GM20000 (cell line): ENCODE results near the gene WWP2.
A peak's percentile ranks its signal among the peaks of the same experiment; 100 is the strongest.
"Not testable (repeated sequence)": the region's sequence is repeated elsewhere in the genome, so short reads cannot be mapped to it uniquely, and the experiment has no call there.

Experiments
- DNase-seq: peaks from one replicate; pipeline ENCODE4 v3.0.0; 2012; ENCODE audit warnings: low spot score
- TF ChIP-seq, protein P1 (sequence below): IDR thresholded peaks from 2 replicates; pipeline ENCODE4 v1.5.1; 2012; ENCODE audit warnings: mild to moderate bottlenecking, control low read depth; ENCODE audit errors: extremely low read depth, missing control alignments

WWP2 gene

DNA sequence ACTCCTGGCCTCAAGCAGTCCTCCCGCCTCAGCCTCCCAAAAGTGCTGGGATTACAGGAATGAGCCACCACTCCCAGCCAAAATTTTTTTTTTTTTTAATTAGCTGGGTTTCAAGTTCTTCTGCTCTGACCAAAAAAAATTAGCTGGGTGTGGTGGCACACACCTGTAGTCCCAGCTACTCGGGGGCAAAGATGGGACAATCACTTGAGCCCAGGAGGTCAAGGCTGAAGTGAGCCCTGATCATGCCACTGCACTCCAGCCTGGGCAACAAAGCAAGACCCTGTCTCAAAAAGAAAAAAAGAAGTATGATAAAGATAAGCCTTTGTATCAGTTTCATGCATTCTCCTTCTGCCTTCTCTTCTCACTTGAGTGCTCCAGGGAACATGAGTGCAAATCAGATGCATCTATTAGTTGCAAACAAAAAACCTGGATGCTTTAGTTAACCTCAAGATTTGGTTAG lies 37.7 kb upstream of the WWP2 start:
- no peak for DNase-seq
- TF ChIP-seq, protein P1, sequence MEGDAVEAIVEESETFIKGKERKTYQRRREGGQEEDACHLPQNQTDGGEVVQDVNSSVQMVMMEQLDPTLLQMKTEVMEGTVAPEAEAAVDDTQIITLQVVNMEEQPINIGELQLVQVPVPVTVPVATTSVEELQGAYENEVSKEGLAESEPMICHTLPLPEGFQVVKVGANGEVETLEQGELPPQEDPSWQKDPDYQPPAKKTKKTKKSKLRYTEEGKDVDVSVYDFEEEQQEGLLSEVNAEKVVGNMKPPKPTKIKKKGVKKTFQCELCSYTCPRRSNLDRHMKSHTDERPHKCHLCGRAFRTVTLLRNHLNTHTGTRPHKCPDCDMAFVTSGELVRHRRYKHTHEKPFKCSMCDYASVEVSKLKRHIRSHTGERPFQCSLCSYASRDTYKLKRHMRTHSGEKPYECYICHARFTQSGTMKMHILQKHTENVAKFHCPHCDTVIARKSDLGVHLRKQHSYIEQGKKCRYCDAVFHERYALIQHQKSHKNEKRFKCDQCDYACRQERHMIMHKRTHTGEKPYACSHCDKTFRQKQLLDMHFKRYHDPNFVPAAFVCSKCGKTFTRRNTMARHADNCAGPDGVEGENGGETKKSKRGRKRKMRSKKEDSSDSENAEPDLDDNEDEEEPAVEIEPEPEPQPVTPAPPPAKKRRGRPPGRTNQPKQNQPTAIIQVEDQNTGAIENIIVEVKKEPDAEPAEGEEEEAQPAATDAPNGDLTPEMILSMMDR, result no peak

DNA sequence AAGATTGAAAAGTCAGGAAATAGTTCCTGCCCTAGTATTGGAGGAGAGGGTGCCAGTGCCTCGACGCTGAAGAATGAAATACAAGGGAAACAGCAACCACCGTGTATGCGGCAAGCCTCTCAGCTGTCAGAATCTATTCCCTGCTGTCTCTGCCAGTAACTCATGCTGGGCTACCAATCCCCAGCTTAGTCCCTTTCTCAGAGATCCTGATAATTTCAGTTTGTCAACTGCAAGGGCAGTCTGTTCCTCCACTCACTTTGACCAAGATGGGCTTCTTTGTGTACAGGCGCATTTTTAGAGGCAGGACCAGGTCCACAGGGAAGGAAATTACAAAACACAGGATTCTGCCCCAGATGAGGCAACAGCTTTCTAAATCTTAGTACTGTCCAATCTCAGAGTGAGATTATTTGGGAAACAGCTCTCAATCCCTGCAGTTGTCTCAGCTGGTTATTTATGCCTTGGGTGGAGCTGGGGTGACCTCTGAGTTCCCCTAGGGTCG lies 37.1 kb upstream of the WWP2 start:
- TF ChIP-seq, protein P1, result no peak
- DNase-seq, result no peak

DNA sequence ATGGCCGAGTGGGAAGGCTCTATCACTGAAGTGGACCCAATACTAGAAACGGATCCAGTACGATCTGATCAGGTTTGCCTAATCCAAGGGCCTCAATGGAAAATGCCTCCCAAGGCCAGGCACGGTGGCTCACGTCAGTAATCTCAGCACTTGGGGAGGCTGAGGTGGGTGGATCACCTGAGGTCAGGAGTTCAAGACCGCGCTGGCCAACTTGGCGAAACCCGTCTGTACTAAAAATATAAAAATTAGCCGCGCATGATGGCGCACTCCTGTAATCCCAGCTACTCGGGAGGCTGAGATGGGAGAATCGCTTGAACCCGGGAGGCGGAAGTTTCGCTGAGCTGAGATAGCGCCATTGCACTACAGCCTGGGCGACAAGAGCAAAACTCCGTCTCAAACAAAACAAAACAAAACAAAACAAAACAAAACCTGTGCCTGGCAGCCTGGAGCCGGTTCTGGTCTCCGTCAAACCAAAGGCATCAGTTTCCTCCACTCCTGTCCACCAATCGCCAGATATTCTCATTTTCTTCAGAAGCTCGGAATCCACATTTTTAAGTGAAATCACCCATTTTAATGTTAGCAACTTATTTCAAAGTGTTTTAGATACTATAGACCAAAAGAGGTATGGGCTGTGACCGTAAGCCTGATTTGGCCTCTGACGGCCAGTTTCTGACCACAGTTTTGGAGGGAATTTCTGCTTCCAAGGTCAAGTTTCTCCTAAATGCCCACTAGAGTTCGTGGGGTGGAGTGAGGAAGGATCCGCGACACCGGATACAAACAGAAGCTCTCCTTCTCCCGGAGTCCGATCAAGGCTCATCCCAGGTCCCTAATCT lies 36.4 kb upstream of the WWP2 start:
- TF ChIP-seq, protein P1, result no peak
- DNase-seq, result no peak

DNA sequence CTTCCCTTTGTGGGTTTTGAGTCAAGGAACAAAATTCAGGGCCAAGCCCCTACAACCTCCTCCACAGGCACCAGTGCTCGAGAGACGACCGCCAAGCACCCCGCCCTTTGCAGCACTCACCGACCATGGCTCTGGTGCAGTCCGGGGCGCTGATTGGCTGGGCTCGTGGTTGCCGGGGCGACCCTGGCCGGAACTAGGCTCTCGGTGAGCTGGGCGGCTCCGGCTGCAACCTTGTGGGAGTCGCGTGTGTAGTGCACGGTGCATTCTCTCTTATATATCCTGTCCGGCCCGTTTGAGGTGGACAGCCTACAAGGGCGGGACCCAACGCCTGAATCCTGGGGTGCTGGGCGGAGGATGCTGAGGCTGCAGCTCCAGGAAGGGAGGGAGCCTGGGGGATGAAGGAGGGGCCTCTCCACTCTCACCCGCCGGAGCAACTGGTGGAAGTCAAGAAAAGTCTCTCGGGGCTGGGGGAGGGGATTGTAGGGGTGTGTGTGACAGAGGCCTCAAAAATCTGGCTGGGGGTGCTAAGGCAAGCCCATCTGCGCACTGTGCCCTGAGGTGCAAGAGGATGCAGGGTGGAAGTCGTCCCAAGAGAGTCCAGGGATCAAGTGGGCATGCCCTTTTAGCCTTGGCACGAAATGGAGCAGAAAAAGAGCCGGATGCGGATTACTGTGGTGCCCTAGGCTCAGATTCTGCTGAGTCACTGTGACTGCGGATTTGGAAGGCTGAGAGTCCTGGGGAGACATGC lies 35.6 kb upstream of the WWP2 start, which contains the start of gene NQO1:
Gene NQO1, minus strand, starts transcription at position 248 of the 748 bp plus-strand sequence. Its CDS starts 121 bp downstream, at position 127.
- TF ChIP-seq, protein P1, result no peak
- DNase-seq, result peak; percentile 91

DNA sequence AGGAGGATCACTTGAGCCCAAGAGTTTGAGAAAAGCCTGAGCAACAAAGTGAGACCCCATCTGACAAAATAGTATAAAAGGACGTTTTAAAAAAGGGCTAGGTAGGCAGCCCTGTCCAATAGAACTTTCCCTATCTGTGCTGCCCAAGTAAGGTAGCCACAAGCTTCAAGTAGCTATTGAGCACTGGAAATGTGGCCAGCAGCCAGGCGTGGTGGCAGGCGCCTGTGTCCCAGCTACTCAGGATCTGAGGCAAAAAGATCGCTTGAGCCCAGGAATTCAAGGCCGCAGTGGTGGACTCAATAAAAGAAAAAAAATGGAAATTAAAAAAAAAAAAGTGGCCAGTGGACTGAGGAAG lies 34.2 kb upstream of the WWP2 start:
- TF ChIP-seq, protein P1, result no peak
- DNase-seq, result no peak

DNA sequence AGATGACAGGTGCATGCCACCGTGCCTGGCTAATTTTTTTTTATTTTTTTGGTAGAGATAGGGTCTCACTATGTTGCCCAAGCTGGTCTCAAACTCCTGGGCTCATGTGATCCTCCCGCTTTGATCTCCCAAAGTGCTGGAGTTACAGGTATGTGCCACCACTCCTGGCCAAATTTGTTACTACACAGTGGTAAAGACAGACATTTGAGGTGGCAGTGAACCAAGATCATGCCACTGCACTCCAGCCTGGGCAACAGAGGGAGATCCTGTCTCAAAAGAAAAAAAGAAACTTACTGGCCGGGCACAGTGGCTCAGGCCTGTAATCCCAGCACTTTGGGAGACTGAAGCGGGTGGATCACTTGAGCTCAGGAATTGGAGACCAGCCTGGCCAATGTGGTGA lies 33.1 kb upstream of the WWP2 start:
- not testable (repeated sequence) for DNase-seq

DNA sequence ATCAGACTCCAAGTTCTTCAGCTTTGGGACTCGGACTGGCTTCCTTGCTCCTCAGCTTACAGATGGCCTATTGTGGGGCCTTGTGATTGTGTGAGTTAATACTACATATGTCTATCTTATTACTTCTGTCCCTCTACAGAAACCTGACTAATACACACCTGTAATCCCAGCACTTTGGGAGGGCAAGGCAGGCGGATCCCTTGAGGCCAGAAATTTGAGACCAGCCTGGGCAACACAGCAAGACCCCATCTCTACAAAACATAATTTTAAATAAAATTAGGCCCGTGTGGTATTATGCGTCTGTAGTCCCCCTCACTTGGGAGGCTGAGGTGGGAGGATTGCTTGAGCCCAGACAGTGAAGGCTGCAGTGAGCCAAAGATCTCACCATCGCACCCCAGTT lies 30.9 kb upstream of the WWP2 start:
- DNase-seq, result not testable (repeated sequence)

DNA sequence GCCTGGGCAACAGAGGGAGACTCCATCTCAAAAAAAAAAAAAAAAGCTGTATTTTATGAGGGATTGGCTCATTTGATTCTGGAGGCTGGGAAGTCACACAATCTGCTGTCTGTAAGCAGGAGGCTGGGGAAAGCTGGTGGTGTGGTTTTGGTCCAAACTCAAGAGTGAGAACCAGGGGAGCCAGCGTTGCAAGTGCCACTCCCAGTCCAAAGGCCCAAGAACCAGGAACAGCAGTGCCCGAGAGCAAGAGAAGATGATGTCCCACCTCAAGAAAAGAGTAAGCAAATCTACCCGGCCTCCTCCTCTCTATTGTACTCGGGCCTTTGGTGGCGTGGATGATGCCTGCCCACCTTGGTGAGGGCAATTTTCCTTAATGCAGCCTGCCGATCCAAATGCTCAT lies 30.0 kb upstream of the WWP2 start:
- TF ChIP-seq, protein P1, result no peak
- DNase-seq, result no peak
